ENCODE data around the gene SLC17A6.

The SLC17A6 gene

DNA sequence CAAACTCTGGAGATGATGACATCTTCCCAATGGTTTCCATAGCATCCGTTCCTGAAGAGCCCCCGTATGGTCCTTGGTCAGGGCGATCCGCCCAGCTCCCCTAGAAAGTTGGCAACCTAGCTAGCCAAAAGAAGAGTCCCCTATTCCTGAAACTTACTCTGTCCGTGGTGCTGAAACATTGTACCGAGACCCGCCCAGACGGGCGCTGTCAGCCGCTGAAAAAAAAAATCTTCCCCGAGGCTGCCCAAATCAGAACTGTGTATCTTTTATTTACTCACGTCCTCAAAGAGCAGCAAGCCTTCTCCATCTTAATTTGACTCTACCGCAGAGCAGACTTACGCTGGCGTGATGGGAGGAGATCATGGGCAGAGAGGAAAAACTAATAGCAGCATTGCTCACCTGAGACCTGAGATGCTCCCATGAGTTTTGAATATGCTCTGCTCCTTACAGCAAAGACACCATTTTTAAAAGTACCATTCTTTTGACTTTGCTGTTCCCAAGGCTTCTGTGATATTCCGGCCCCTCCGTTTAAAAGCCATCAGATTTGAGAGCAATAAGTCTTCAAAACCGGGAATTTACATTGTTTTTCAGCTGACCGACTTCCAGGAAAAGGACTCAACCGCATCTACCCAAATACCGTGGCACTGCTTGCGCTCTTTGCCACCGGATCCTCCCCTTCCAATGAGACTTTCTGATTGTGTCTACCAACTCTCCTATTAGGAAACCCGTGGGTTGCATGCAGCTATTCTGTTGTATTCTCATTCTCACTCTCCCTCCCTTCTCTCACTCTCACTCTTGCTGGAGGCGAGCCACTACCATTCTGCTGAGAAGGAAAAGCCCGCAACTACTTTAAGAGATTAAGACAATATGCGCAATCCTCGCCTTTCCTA is at the start of gene SLC17A6:
Gene SLC17A6 (plus strand): TSS at position 786 of the 890 bp plus-strand sequence. CDS start 153 bp downstream, outside the sequence.
- DNase-seq = no peak

DNA sequence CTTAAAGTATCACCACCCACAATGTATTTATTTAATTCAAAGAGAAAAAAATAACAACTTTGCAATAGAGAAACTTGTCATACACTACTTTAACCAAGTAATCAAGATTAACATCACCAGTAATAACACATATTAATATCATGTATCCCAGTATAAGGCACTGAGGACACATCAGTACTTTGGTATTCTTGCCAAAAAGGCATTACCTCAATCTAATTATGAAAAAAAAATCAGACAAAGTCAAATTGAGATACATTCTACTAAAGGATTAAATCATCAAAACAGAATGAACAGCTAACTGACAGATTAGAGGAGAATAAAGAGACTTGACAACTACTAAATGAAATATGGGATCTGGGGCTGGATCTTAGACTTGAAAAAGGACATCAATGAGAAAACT is 35.8 kb upstream of the SLC17A6 start:
- no peak for DNase-seq

DNA sequence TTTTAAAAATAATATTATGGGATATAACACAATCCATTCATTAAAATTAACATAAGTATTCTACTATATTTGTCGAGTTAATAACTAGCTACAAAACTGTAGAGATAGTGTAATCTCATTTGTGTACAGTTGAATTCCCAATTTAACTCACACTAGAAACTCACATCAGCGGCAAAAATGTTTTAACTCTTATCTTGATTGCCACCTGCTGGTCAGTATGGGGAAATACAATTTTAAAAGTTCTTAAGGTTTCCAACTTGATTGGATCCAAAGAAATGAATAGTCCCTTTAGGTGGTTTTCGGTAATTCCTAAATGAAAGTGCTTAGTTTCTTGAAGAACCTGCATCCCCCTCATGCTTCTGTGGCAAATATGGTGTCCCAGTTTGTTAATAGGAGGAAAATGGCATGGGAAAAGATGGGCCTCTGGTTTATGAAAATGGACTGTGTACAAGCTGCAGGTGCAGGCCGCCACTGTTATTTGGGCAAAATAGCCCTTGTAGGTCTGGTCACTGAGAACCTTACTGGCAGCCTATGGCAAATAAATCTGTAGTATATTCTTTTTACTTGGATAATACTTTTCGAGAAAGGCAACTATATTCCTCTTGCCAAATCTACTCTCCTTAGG is 33.7 kb upstream of the SLC17A6 start:
- DNase-seq = no peak

DNA sequence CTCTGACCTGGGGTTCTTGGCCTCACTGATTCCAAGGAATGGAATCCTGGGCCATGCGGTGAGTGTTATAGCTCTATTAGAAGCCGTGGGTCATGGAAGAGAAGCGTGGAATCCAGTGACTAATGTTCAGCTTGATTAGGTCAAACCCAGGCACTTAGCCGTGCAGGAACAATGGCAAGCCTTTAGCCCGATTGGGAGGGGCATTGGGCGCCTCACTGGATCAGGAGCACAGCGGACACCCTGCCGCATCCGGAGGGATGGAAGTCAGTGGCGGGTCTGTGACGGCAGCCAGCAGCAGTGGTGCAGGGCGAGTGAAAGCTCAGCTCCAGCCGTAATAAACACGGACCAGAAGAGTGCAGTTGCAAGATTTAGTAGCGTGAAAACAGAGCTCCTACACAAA is 20.5 kb upstream of the SLC17A6 start:
- no peak for DNase-seq

DNA sequence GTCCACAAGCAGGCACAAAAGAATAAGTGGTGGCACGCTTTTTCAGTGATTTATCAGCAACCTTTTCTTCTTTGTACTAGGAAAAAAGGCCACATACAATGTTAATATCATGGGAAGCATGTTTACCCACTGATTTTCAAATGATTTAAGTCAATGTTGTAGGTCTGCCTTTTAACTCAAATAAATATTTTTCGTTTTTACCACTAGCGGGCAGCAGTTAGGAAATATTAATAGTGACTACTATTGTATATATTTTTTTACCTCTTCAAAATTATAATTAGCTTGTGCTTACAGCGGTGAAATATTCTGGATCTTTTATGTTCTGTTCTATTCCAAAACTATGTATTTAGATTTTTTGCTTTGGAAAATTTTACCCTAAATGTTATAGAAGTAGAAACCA is 6.4 kb upstream of the SLC17A6 start:
- DNase-seq = no peak

DNA sequence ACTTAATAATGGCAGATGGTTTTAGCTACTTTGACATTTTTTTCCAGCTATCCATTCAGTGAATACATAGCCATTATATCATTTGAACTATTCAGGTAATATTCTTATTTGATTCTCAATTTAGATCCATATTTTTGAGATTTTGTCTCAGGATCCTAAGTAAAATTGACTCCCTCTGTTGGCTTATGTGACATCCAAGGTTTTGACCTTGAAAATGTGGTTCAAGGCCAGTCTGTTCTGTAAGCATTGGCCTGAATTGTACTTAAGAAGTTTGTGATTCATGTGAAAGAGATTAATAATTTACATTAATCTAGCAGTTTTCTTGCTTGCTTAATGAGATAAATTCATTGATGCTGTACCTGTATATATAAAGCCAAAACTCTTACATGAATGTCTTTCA is 1.6 kb upstream of the SLC17A6 start:
- no peak for DNase-seq

DNA sequence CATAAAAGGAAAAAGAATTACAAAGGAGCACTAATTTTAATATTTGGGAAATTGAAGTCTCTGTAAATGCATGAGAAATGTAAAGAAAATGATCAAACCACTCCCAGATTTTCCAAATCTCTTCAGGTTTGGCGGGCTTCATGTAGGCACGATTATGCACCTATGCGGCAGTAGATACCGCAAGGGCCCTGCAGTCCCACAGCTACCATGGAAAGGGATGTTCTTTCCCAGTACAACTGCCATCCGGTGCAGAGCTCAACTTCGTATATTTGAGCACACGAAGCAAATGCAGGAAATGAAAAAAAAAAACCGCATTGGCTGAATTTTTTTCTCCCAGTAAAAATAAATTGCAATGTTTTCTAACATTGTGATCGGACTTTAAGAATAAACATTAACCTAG is 1.4 kb downstream of the SLC17A6 start:
- no peak for DNase-seq

DNA sequence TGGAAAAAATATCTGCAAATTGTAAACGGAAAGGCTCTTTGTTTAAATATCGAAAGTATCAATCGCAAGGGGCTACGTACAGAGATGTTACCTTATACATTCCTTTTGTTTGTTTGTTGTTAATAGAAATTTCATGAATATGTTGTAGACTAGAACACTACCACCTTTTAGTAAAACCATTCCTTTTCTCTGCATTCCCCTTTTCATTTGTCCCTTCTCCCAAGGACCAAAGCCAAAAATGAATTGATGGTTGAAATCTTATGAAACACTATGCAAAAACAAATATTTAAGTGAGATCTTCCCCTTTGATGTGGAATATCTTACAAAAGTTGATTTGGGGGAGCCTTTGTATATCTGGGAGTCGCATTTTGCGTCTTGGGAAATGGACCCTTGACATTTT is 2.1 kb downstream of the SLC17A6 start:
- no peak for DNase-seq

DNA sequence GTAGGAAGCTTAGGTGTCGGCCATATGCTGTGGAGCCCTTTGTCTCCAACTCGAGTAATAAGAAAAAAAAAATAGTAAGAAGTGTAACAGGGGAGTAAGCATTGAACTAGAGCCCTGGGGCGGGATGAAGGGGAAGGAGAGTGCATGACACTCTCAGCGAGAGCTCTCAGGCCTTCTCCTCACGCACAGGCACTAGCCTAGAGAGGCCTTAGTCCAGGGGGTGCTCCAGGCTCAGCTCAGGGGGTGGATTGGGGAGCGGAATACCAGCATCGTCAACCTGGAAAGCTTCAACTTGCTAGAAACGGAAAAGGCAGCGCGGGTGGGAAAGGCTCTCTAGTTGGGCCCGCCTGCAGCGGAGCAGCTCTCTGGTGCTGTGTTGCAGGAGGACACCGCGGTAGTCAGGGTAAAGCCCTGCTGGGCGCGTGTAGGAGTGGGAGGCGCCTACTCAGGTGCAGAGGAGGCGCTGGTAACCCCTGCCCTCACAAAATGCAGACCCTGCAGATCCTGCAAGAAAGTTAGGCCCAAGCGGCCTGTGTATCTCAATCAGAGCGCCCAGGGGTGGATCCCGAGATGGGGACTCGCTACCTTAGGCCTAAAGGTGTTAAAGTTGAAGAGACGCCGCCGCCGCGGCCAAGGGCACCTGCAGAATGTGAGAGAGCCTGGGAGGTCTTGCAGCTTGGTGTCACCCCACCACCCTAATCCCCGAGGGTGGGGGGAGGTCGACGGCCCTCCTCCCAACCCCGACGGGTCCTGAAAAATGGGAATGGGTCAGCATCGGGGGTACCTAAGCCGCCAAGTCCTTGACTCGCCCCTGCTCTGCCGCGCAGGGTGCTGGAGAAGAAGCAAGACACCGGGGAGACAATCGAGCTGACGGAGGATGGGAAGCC is 2.8 kb downstream of the SLC17A6 start:
- no peak for DNase-seq

DNA sequence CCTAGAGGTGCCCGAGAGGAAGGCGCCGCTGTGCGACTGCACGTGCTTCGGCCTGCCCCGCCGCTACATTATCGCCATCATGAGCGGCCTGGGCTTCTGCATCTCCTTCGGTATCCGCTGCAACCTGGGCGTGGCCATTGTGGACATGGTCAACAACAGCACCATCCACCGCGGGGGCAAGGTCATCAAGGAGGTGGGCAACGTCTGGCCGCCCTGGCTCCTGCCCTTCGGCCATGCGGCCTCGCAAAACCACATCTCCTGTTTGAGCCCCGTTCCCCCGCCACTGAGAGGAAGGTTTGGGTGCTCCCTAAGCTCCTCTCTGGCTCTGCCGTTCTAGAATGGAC is 3.4 kb downstream of the SLC17A6 start:
- DNase-seq = no peak

DNA sequence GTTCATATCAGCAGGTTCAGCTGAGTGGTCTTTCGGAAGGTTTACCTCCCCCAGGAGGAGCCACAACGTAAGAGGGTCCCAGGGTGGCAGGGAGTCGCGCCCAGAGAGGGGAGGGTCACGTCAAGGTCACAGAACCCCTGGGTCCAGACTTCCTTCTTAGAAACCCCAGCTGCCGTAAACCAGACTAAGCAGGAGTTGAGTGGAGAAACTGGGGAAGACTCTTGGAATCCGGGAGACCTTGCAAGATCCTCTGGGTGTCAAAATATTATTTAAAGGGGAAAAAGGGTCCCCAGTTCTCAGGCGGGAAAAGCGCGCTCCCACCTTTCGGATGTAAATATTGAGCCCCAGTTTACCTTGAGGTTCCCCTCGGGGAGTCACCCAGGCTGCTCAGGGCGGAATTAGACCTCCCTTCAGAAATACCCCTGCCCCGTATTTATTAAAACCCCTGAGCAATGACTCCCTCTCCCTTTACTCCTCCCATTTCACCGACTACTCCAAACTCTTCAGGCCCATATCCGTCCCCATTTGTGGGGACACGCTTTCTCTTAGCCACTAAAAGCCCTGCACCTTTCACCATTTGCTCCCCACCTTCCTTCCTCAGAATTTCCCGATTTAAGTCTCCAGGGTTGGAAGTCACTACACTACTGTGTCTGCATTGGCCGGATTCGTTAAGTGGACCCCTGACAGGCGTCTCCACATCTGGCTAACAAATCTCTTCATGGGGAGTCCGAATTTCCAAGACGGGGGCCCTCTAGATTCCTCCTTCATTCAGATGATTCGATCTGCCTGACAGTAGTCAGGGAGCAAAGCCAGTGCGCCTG is 4.2 kb downstream of the SLC17A6 start:
- DNase-seq = no peak

DNA sequence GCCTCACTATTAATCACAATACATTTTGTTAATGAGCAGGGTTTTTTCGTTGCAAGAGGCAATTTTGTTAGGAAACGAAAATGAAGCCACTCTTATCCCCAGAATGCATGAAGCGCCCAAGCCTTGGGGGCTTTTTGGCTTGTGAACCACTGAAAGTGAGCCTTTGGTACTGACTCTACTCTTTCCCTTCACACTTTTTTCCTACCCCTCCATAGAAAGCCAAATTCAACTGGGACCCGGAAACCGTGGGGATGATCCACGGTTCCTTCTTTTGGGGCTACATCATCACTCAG is 4.8 kb downstream of the SLC17A6 start:
- DNase-seq = no peak

DNA sequence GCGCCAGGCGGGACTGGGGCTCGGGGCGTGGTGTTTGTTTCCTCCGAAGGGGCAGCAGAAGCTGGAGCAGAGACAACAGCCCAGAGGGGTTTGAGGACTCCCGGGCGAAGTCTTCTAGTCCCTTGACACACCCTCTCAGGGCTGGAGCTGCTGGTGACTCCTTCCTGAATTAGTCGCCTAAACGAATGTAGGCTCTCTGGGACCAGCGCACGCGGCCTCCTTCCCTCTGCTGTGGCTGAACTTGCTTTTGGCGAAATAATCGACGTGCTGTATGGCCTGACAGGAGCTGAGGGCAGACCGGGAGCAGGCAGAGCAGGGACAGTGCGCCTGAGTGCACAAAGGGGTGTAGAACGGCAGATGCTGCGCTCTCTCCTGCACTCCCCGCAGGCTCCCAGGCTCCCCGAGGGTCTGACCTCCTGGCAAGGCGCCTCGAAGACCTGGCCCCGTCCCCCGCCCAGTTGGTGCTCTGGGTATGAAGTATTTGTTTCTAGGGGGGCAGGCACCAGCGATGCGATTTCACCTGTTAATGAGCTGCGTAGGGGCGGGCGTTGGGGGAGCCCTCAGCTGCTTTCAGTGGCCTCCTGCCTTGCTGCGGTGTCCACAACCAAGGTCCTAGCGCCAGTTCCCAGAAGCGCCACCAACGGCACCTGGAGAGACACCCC is 5.3 kb downstream of the SLC17A6 start:
- no peak for DNase-seq

DNA sequence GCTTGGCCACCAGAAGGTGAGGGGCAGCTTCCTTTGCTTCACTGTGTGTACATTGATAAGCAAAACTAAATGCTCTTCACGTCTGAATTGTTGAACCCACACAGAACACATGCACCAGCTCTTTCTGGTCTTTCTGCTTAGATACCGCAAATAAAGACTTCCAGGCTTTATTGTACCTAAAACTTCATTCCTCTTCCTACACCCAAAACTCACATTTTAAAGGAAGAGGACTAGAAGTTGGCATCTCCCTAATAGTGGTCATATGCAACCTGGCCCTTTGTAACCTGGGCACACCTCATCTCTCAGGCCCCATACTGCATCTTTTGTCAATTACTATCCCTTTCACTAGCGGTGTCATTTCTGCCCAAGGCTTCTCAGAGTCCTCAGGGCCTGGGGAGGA is 5.9 kb downstream of the SLC17A6 start:
- no peak for DNase-seq

DNA sequence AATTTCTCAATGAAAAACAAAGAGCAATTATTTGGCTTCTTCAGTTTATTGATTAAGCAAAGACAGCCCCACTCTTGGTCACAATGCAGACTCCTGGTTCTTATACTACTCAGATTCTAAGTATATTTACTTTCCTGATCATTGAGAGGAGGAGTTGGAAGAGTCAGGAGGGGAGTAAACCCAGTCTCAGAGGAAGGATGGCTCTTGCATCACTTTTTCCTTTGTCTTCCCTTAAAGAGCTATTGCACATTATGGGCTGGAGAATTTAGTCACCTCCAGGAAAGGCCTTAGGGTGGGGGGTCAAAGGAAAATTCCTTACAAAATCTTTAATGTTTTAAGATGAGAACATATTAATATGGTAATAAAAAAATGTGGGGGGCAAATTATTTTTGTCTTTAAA is 8.1 kb downstream of the SLC17A6 start:
- DNase-seq = no peak

DNA sequence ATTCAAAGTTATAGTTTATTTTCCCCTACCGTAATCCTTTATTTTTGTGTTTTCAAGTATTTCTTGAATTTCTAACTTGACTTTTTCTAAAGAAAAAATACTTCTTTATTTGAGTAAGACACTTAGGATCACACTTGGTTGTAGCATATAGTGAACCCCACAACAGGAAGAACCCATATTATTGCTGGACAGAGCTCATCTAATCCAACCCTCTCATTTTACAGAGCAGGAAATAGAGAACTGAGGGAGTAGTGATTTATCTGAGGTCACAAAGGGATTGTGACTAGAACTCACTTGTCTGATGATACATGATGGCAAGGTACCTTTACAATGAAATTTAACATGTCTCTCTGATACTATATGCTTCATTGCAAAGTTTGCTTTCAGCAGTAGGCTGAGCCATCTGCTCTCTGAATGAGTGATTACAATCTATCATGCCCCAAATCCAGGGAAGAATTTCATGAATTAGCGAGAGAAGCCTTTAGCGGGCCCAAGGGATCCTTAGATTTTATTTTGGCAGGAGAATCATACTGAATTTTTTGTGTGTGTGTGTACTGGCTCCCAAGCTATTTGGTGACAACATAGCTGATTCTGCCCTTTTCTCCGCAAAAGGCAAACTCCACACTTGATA is 9.8 kb downstream of the SLC17A6 start:
- no peak for DNase-seq

DNA sequence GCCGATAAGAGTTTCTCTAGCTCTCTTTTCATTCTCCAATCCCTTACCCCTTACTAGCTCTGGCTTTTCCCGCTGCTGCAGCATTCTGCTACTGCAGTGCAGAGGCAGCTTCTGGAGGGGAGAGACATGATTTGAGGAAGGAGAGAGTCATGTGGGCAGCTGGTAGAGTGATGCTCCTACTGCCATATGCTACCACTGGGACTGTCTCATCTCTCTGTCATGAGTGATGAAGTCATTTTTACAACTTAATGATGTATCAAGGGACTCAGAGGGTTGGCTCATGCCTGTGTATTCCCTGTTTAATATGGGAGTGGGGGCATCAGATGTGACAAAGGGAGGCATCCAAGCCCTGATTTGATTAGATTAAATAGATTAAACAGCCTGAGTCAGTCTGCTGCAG is 11.3 kb downstream of the SLC17A6 start:
- no peak for DNase-seq

DNA sequence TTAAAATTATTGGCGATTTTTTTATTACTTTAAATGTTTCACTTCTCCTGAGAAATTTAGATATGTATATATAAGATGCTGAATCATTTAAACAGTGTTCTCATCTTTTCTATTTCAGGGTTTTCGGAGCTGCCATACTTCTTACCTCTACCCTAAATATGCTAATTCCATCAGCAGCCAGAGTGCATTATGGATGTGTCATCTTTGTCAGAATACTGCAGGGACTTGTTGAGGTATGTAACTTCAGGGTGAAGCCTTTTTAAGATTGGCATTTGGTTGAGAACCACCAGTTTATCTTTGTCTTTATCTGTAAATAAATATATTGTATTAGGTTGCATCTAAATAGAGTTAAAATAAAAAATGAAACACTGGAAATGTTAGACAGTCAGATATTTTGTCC is 21.1 kb downstream of the SLC17A6 start:
- DNase-seq = no peak

DNA sequence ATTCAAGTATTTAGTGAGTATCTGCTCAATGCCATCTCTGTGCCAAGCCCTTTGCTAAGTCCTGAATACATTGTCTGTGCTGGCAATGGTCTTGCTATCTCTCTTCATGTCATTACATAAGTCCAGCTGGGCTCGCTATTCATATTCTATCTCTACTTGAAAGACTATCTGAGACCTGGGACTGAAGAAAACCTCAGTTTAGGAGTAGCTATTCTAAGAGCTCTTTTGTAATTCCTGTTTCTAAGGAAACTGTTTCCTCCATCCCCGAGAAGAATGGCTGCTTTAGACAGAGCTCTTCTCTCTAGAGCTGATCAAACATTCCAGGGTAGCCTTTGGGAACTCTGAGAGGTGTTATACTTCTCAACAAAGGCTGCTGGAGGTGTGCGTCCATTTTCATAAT is 33.0 kb downstream of the SLC17A6 start:
- no peak for DNase-seq

DNA sequence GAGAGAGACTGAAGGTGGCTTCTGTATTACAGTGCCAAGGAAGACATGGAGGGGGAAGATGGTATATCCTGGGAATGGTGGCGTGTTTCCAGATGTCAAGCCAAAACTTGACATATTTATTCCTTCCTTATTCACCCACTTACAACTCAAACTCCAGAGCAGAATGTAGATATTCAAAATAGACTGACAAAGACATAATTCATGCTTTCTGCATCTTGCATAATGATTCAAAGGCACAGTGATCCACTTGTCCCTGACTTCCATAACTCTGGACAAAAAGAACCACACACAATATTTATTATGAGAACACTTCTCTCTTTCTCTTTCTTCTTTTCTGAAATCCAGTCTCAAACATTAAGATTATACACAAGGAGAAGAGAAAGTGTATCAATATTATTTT is 48.9 kb downstream of the SLC17A6 start:
- no peak for DNase-seq

DNA sequence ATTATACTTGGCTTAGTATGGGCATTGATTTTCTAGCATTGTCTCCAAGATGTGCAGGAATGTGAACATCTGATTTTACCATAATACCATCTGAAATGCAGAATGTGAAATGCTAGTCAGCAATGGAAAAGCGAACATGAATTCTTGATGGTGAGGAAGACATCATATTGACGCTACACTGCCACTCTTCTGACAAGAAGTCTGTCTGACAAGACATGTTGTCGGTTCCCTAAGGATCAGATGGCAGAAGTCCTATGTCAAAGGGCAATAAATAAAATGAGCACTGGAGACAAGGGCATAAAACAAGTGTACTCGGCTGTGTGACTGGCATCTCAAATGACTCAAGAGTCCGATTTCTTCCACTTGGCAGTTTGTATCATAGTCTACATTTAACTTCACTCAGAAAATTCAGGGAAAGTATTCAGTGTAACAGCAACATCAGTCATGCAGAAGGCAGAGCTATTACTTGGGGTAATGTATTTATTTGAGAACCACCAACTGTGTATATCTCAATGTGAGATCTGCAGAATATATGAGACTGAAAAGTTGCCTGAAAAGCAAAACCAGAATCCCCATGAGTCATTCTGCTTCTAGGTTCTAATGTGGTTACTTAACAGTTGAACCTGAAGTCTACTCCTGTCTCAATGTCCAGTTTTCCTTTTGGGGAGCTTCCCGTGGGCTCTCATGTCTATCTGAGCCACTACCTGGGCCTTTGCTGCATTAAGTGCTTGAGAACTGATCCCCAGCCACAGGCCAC is 51.5 kb downstream of the SLC17A6 start:
- DNase-seq = no peak
